Stimulated activated CD8-positive, alpha-beta memory T cell treated with anti-CD3 and anti-CD28 coated beads, Interleukin-12 subunit alpha, Interleukin-12 subunit beta, amount 100 ng/mL, for 24 hours (primary cell): ENCODE data around the gene BMP8B.
"Not testable (repeated sequence)": the region's sequence is repeated elsewhere in the genome, so short reads cannot be mapped to it uniquely, and the experiment has no call there.

Experiments
- DNase-seq: peaks from one replicate; pipeline ENCODE4 v3.0.0-alpha.2; 2020; ENCODE audit errors: extremely low read depth

The BMP8B gene, protein sequence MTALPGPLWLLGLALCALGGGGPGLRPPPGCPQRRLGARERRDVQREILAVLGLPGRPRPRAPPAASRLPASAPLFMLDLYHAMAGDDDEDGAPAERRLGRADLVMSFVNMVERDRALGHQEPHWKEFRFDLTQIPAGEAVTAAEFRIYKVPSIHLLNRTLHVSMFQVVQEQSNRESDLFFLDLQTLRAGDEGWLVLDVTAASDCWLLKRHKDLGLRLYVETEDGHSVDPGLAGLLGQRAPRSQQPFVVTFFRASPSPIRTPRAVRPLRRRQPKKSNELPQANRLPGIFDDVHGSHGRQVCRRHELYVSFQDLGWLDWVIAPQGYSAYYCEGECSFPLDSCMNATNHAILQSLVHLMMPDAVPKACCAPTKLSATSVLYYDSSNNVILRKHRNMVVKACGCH

DNA sequence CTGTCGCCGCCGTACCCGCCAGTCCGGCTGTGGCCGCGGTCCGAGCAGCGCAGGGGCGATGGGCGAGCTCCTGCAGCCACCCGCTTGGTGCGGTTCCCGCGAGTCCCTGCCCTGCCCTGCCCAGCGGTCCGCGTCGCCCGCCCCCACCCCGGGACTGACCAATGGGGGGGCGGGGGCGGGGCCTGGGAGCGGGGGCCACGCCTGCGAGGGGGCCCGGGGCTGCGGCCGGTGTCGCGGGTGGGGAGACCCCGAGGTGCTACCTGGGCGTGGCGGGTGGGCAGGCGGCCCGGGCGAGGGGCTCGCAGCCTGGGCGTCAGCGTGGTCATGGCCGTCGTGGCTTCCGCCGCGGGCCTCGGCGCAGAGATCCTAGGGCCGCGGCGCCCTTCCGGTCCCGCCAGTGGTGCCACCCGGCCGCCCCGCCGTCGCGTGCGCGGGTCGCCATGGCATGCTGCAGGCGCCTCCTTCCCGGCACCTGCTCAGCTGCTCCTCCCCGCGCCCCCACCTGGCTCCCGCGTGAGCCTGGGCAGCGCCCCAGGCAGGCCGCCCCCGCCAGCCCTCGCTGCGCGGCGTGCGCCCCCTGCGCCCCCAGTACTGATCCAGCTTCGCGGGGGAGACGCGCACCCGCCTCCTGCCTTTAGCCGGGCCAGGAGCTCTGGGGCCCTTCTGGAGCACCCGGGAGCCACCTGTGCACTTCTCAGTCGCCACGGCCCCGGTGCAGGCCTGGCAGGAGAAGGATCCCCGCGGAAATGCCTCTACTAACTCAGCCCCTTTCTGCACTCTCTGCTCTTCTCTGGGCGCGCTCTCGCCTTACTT lies at the start of gene BMP8B:
Gene BMP8B (minus strand): TSS at position 108 of the 813 bp plus-strand sequence. CDS start 380 bp downstream, outside the sequence.
- DNase-seq: peak; percentile 9

DNA sequence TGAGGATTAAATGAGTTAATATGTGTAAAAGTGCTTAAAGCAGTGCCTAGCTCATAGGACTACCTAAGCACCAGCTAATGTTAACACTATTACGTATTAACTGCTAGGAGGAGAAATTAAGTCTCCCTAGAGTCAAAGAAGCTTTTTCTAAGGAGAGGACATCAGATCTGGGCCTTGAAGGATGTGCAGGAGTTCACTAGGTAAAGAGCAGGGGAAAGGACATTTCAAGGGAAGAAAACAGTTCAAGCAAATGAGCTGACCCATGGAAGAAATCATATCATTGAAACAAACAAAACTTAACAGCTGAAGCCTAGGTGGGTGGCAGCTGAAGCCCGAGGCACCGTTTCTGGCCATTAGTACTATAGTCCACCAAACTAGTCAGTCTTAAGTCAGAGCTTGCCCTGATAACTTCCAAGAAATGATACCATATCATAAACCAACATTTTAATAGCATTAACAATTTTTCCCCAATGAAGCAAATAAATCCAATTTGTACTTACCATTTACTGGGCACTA lies 48.0 kb upstream of the BMP8B start:
- DNase-seq: no peak

DNA sequence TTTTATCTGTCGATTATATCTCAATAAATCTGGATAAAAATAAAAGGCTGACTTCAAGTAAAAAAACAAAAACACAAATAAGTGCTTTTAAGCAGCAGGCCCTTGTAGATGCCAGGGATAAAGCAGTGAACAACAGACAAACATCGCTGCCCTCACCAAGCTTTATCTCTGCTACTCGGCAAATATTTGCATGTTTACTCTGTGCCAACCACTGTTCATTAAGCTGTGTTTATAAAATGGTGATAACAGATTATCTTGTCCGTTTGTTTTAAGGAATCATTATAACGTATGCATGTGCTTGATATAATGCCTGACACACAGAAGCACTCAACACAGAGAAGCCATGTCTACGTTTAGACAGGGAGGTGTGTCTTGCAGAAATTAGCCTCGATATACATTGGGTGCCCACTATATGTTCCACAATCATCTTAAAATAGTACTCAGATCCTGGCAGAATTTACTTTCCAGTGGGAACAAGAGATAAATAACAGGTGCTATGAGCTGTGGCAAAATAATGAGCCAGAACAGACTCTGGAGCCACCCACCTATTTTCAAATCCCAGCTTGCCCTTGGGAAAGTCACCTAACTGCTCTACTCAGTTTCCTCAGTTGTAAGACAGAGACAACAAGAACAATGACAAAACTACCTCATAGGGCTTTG lies 47.4 kb upstream of the BMP8B start:
- DNase-seq: no peak

DNA sequence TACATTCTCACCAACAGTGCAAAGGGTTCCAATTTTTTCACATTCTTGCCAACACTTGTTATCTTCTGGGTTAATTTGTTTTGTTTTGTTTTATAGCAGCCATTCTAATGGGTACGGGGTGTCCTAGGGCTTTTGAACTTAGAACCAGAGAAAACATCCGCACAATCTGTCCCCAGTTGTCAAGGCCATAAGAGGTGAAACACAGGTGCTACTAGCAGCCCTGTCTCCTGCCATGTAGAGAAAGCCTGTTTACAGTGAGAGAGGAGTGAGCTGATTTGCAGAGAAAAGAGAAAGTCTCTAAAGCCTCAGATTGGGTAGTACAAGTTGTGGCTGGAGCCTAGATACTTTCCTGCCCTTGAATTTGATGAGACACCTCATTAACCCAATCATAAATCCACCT lies 46.4 kb upstream of the BMP8B start:
- DNase-seq: no peak

DNA sequence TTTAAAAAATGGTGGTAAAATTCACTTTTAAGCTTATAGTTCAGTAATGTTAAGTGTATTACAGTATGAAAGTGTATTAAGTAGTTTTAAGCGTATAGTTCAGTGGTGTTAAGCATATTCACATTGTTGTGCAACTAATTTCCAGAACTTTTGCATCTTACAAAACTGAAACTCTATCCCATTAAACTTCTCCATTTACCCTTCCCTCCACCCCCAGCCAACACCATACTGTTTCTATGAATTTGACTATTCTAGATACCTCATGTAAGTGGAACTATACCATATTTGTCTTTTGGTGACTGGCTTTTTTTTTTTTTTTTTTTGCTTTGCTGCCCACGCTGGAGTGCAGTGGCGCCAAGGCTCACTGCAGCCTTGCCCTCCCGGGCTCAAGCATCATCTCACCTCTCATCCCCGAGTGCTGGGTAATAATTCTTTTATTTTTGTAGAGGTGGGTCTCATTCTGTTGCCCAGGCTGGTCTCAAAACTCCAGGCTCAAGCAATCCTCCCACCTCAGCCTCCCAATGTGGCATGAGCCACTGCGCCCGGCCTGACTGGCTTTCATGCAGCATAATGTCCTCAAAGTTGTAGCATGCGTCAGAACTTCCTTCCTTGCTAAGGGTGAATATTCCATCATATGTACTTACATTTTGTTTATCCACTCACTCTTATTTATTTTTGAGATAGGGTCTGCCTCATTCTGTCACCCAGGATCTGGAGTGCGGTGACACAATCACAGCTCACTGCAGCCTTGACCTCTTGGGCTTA lies 45.1 kb upstream of the BMP8B start:
- no peak for DNase-seq

DNA sequence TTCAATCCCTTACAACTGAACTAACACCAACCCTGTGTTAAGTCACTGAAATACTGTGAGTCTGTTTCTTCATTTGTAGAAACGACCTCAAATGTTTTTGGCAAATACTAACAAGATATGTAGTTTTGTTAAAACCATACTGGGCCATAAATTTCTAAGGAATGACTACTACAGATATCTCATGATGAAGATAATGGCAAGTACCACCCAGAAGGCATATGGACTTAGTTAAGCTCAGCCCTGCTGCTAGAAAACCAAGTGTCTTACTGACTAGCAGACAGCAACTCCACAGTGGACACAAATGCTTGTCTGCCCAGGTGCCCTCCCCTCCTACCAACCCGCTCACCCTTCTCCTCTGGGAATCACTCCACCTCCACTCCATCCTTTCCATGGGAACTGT lies 44.5 kb upstream of the BMP8B start:
- no peak for DNase-seq

DNA sequence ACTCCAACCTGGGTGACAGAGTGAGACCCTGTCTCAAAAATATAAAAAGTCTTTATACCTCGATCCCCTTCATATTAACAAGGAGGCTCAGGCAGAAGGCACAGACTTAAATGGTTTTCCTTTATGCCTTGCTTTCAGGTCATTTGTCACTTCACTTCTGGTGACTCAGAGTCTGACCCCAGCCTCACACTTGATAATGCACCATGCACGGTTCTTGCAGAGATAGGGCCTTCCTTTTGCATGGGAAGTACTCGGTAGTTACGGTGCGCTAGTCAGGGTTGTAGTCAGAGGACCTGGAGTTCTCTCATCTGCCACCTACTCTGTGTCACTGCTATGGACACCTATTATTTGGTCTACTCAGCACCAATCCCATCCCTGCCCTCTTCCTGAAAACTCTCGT lies 43.6 kb upstream of the BMP8B start:
- no peak for DNase-seq

DNA sequence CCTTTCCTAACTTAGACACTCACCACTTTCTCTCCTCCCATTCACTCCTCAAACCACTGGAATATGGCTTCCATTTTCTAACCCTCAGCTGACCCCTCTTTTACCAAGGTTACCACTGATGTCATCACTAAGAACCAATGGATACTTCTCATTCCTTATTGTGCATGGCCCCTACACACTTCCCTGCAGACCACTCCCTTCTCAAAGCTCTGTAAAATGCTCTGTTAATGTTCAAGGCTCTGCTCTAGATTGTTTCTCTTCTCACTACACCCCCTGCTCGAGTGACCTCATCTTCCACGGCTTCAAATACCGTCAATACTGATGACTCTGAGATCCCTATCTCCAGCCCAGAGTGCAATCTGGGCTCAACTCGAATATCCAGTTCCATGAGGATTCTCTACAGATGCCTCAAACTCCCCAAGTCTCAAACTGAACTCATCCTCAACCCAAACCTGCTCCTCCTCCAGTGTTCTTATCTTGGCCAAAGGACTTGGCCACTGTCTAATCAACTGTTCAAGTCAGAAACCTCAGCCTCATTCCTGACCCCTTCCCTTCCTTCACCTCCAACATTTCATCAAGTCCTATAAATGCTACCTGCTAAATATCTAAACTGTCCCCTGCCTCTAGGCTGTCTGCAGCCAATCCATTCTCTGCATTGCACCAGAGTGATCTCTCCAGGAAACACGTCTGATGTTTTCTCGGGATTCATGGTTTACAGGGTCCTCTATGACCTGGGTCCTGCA lies 41.3 kb upstream of the BMP8B start:
- DNase-seq: no peak

DNA sequence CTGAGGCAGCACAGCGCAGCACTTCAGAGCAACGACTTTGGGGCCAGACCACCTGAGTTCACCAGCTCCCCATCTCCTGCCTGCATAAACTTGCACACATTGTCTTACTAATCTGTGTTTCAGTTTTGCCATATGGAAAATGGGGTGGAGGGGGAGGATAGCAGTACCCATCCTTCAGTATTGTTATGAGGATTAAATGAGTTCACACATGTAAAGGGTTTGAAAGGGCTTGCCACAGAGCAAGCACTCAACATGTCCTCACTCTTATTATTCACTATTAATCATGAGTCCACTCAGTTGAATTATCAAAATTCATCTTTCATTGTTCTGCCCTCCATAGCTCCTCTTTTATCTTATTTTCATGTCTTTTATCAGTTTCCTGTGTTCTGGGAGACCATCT lies 40.1 kb upstream of the BMP8B start:
- no peak for DNase-seq

DNA sequence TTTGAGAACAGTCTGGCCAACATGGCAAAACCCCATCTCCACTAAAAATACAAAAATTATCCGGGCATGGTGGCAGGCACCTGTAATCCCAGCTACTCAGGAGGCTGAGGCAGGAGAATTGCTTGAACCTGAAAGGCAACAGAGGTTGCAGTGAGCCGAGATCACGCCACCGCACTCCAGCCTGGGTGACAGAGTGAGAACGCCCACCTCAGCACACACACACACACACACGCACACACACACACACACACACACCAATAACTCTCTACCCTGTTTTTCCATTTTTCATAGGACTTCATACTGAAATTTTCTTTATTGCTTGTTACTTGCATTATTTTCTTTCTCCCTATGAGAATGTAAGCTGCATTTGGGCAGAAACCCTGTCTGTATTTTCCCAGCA lies 39.6 kb upstream of the BMP8B start:
- DNase-seq: not testable (repeated sequence)

DNA sequence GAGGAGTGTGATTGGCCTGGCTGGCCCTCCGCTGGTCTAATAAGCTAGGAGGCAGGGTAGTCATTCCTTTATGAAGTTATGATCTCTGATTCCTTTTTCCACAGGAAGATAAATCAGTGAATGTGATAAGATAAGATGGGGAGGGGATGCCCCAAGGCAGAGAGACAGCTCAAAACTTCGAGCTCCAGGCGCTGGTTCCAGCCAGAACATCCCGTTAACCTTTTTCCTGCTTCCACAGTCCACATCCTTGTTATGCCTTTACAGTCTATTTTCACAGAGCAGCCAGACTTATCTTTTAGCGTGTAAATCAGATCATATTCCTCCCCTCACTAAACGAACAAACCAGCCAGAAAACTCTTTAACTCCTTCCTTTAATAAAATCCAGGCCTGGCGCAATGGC lies 38.5 kb upstream of the BMP8B start:
- no peak for DNase-seq

DNA sequence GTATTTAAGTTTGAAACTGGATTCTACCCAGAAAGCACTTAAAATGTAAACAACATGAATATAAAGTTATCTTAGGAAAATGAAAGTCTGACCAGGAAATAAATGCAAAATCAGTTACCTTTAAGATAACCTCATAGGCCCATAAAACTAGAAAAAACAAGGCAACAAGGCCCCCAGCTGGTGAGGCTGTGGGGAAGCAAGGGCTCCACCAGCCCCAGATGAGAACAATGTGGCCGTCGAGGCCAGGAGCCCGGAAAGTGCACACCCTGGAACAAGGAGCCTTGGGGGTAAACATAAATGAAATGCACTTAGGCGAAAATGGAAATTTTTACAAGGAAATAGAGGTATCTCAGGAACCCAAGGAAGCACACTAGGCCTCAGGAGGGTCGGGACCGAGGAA lies 37.9 kb upstream of the BMP8B start:
- DNase-seq: no peak

DNA sequence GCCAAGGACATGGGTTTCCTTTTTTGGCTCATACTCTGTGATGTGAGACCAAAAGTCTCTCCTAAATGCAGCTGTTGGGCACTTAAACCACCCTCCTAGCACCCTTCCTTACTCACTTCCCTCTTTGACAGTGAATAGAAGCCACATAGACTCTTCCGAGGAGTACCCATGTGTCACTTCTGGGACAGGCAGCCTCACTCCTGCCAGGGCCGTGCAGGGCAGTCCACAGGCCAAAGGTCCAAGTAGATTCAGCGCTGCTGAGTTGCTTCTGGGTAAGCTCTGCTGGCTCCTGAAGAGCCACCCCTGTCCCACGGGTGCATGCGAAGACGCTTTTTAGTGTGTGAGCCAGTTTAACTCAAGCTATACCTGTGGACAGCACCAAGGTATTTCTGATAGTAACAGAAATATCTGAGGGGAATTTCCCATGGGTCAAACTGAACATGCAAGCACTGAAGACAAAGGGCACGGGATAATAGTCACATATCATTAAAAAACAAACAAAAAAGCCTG lies 36.8 kb upstream of the BMP8B start:
- no peak for DNase-seq

DNA sequence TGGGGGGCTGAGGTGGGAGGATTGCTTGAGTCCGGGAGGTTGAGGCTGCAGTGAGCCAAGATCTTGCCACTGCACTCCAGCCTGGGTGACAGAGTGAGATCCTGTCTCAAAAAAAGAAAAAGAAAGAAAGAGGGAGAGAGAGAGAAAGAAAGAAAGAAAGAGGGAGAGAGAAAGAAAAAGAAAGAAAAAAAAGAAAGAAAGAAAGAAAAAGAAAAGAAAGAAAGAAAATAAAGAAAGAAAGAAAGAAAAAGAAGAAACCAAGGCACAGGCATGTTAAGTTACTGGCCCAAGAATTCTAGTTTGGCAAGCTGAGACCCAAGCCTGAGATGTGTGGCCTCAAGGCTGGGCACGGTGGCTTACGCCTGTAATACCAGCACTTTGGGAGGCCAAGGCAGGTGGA lies 34.8 kb upstream of the BMP8B start:
- not testable (repeated sequence) for DNase-seq

DNA sequence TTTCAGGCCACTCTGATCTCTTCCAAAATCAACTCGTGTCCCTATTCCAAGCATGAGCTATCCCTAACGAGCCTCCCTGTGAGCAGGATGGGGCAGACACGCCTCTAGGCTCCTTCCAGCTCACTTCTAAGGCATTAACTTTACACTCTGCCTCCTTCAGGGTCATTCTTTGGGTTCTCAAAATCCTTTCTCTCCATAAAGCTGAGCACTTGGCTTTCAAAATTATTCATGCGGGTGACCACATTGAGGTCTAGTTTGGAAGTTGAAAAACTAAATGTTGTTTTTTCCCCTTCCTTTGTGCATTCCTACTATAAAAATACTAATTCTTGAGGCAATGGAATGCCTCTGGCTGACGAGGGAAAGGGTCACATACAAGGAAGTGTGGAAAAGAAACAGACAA lies 33.5 kb upstream of the BMP8B start:
- DNase-seq: no peak

DNA sequence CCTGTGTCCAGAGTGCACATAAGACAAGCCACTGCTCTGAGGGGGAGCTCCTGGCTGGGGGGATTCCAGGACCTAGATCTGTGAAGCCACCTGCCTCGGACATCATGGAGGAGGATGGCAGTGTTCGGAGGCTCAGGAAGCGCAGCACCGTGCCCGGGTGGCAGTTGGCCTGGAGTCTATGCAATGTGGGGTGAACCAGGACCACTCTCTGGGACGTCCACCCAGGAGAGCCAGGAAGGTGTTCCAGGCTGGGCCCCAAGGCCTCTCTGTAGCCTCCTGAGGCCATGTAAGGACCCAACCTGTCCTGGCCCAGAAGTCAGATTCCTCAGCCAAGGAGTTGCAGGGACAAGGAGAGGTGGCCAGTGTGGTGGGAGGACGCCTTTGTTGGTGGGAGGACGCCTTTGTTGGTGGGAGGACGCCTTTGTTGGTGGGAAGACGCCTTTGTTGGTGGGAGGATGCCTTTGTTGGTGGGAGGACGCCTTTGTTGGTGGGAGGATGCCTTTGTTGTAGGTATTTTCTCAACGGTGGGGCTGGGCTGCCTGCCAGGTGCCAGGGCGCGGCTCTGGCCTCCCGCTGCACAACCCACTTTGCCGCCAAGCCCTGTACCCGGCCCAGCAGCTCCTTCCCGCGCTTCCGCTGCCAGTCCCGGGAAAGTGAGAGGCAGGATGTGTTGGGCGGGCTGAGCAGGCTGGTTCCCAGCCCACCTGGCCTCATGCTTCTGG lies 30.6 kb upstream of the BMP8B start:
- DNase-seq: no peak

DNA sequence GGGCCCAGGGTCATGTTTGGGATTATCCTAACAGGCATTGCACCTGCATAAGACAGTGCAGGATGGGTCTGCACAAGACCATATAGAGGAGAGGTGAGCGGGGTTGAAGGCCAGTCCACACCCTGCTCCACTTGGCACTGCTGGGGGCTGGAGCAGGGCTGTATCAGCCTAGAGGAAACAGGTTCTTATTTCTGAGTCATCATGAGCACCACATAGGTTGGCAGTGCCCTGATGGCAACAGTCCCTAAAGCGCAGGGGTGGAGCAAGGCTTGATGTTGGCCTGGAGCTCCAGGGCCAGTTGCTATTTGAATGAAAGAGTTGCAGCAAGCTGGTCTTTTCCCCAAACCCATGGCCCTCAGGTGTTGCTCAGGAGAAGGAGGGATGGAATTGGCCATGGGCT lies 29.8 kb upstream of the BMP8B start:
- no peak for DNase-seq

DNA sequence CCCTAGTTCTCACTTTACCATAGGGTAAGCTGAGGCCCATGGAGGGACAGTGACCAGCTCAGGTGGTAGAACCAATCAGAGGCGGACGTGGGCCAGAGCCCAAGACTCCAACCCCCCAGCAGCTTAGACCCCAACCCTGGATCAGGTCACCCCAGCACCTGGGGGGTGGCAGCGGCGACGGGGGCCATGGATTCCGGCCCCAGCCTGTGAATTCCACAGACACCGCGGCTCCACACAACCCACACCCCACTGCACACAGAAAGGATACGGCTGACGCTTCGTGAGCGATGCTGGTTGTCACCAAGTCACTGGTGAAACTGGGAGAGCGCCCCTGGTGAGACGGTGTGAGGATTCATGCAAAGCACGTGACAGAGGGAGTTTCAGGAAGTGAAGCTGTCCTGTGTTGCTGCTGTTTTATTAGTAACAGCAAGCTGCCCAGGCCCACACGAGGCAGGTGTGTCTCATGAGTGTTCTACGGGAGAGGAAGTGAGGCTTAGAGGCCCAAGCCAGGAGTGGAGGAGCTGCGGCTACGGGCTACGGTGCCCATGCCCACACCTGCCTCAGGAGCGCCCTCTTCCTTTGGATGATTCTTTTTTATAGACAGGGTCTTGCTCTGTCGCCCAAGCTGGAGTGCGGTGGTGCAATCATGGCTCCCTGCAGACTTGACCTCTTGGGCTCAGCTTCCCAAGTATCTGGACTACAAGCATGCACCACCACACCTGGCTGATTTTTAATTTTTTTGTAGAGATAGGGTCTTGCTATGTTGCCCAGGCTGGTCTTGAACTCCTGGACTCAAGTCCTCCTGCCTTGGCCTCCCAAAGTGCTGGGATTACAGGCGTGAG lies 28.6 kb upstream of the BMP8B start:
- DNase-seq: not testable (repeated sequence)
